ENCODE measurements around the gene CBLC.
"Not testable (repeated sequence)": the region's sequence is repeated elsewhere in the genome, so short reads cannot be mapped to it uniquely, and the experiment has no call there.

Gene CBLC

GRCh38 chr19:44824761-44825160 lies 47.1 kb downstream of the CBLC start:
- Histone ChIP-seq H3K27me3 (ENCODE audit: control insufficient read depth, insufficient read depth, low read length) (no peaks in the 10 kb centered on the region), H3K27ac (ENCODE audit: low read depth, low read length) (no peak overlapping the region), H3K4me1 (ENCODE audit: control insufficient read depth, insufficient read depth, low read length) (no peaks in the 10 kb centered on the region), H3K4me3 (ENCODE audit: low read length) (no peak overlapping the region), H3K9ac (ENCODE audit: low read length) (no peak overlapping the region), H3K36me3 (ENCODE audit: control insufficient read depth, insufficient read depth, low read length) (no peaks in the 10 kb centered on the region)

- not testable (repeated sequence) for H3K4me3 ChIP-seq (ENCODE audit: low read length); H3K4me1 ChIP-seq (ENCODE audit: control insufficient read depth, insufficient read depth, low read length); H3K36me3 ChIP-seq (ENCODE audit: control insufficient read depth, insufficient read depth, low read length); H3K27ac ChIP-seq (ENCODE audit: low read depth, low read length); H3K9ac ChIP-seq (ENCODE audit: low read length); H3K27me3 ChIP-seq (ENCODE audit: control insufficient read depth, insufficient read depth, low read length)
Measured at GRCh38 chr19:44832875-44833274, 55.2 kb downstream of the CBLC start.

GRCh38 chr19:44834399-44834798 lies 56.7 kb downstream of the CBLC start:
- not testable (repeated sequence) for H3K4me3 ChIP-seq (ENCODE audit: low read length); H3K9ac ChIP-seq (ENCODE audit: low read length); H3K36me3 ChIP-seq (ENCODE audit: control insufficient read depth, insufficient read depth, low read length); H3K4me1 ChIP-seq (ENCODE audit: control insufficient read depth, insufficient read depth, low read length); H3K27me3 ChIP-seq (ENCODE audit: control insufficient read depth, insufficient read depth, low read length); H3K27ac ChIP-seq (ENCODE audit: low read depth, low read length)

GRCh38 chr19:44839276-44839675 lies 61.6 kb downstream of the CBLC start:
- H3K4me3 ChIP-seq (ENCODE audit: low read length) = no peak overlapping the region
- no peaks in the 10 kb centered on the region for H3K27me3 ChIP-seq (ENCODE audit: control insufficient read depth, insufficient read depth, low read length)
- no peak overlapping the region for H3K9ac ChIP-seq (ENCODE audit: low read length)
- no peaks in the 10 kb centered on the region for H3K4me1 ChIP-seq (ENCODE audit: control insufficient read depth, insufficient read depth, low read length)
- H3K36me3 ChIP-seq (ENCODE audit: control insufficient read depth, insufficient read depth, low read length) = no peaks in the 10 kb centered on the region
- H3K27ac ChIP-seq (ENCODE audit: low read depth, low read length) = no peak overlapping the region

GRCh38 chr19:44840811-44841210 lies 63.1 kb downstream of the CBLC start:
- Histone ChIP-seq H3K27ac (ENCODE audit: low read depth, low read length) (no peak overlapping the region), H3K4me1 (ENCODE audit: control insufficient read depth, insufficient read depth, low read length) (peaks cover 4% of the 10 kb centered on the region), H3K9ac (ENCODE audit: low read length) (no peak overlapping the region), H3K4me3 (ENCODE audit: low read length) (no peak overlapping the region), H3K36me3 (ENCODE audit: control insufficient read depth, insufficient read depth, low read length) (no peaks in the 10 kb centered on the region), H3K27me3 (ENCODE audit: control insufficient read depth, insufficient read depth, low read length) (no peaks in the 10 kb centered on the region)

- Histone ChIP-seq H3K36me3 (ENCODE audit: control insufficient read depth, insufficient read depth, low read length) (no peaks in the 10 kb centered on the region), H3K9ac (ENCODE audit: low read length) (no peak overlapping the region), H3K27ac (ENCODE audit: low read depth, low read length) (no peak overlapping the region), H3K4me1 (ENCODE audit: control insufficient read depth, insufficient read depth, low read length) (peaks cover 4% of the 10 kb centered on the region), H3K4me3 (ENCODE audit: low read length) (no peak overlapping the region), H3K27me3 (ENCODE audit: control insufficient read depth, insufficient read depth, low read length) (no peaks in the 10 kb centered on the region)
Measured at GRCh38 chr19:44841231-44841630, 63.5 kb downstream of the CBLC start.

GRCh38 chr19:44845286-44845611 lies 67.6 kb downstream of the CBLC start:
- H3K9ac ChIP-seq (ENCODE audit: low read length) = no peak overlapping the region
- H3K4me1 ChIP-seq (ENCODE audit: control insufficient read depth, insufficient read depth, low read length) = peaks cover 18% of the 10 kb centered on the region

GRCh38 chr19:44845612-44846454 lies 68.1 kb downstream of the CBLC start, which contains the start of gene NECTIN2:
NECTIN2 (plus strand) TSS chr19:44846297; CDS start chr19:44846526, 229 bp downstream.
- H3K27ac ChIP-seq (ENCODE audit: low read depth, low read length) = peak within 1 kb of the TSS; percentile 90
- peak within 1 kb of the TSS; percentile 83 for H3K4me3 ChIP-seq (ENCODE audit: low read length)
- H3K4me1 ChIP-seq (ENCODE audit: control insufficient read depth, insufficient read depth, low read length) = peaks cover 18% of the 10 kb centered on the region
- H3K9ac ChIP-seq (ENCODE audit: low read length) = peak within 1 kb of the TSS; percentile 94
- no peaks in the 10 kb centered on the region for H3K27me3 ChIP-seq (ENCODE audit: control insufficient read depth, insufficient read depth, low read length)
- H3K36me3 ChIP-seq (ENCODE audit: control insufficient read depth, insufficient read depth, low read length) = no peaks in the 10 kb centered on the region

More at GRCh38 chr19:44845286-44845611, 67.6 kb downstream of the CBLC start:
- peak overlapping the region; percentile 76 for H3K4me3 ChIP-seq (ENCODE audit: low read length)
- H3K27ac ChIP-seq (ENCODE audit: low read depth, low read length) = no peak overlapping the region
- no peaks in the 10 kb centered on the region for H3K36me3 ChIP-seq (ENCODE audit: control insufficient read depth, insufficient read depth, low read length)
- no peaks in the 10 kb centered on the region for H3K27me3 ChIP-seq (ENCODE audit: control insufficient read depth, insufficient read depth, low read length)

- peak overlapping the region; percentile 90 for H3K27ac ChIP-seq (ENCODE audit: low read depth, low read length)
- no peaks in the 10 kb centered on the region for H3K36me3 ChIP-seq (ENCODE audit: control insufficient read depth, insufficient read depth, low read length)
- peak overlapping the region; percentile 94 for H3K9ac ChIP-seq (ENCODE audit: low read length)
- peak overlapping the region; percentile 83 for H3K4me3 ChIP-seq (ENCODE audit: low read length)
- H3K27me3 ChIP-seq (ENCODE audit: control insufficient read depth, insufficient read depth, low read length) = no peaks in the 10 kb centered on the region
- peaks cover 18% of the 10 kb centered on the region for H3K4me1 ChIP-seq (ENCODE audit: control insufficient read depth, insufficient read depth, low read length)
Measured at GRCh38 chr19:44846455-44847143, 68.9 kb downstream of the CBLC start.

GRCh38 chr19:44847144-44848035 lies 69.7 kb downstream of the CBLC start:
- Histone ChIP-seq H3K9ac (ENCODE audit: low read length) (peak overlapping the region; percentile 94), H3K4me1 (ENCODE audit: control insufficient read depth, insufficient read depth, low read length) (peaks cover 18% of the 10 kb centered on the region), H3K36me3 (ENCODE audit: control insufficient read depth, insufficient read depth, low read length) (no peaks in the 10 kb centered on the region), H3K27ac (ENCODE audit: low read depth, low read length) (peak overlapping the region; percentile 90), H3K27me3 (ENCODE audit: control insufficient read depth, insufficient read depth, low read length) (no peaks in the 10 kb centered on the region), H3K4me3 (ENCODE audit: low read length) (peak overlapping the region; percentile 83)

- Histone ChIP-seq H3K27ac (ENCODE audit: low read depth, low read length) (peak overlapping the region; percentile 90), H3K36me3 (ENCODE audit: control insufficient read depth, insufficient read depth, low read length) (no peaks in the 10 kb centered on the region), H3K4me1 (ENCODE audit: control insufficient read depth, insufficient read depth, low read length) (peaks cover 18% of the 10 kb centered on the region), H3K9ac (ENCODE audit: low read length) (no peak overlapping the region), H3K4me3 (ENCODE audit: low read length) (peak overlapping the region; percentile 83), H3K27me3 (ENCODE audit: control insufficient read depth, insufficient read depth, low read length) (no peaks in the 10 kb centered on the region)
Measured at GRCh38 chr19:44848036-44848811, 70.5 kb downstream of the CBLC start.

Measured in rectal smooth muscle tissue (tissue), 1 donor.